Measurements from ENCODE around the gene OR7G3.

The OR7G3 gene

DNA sequence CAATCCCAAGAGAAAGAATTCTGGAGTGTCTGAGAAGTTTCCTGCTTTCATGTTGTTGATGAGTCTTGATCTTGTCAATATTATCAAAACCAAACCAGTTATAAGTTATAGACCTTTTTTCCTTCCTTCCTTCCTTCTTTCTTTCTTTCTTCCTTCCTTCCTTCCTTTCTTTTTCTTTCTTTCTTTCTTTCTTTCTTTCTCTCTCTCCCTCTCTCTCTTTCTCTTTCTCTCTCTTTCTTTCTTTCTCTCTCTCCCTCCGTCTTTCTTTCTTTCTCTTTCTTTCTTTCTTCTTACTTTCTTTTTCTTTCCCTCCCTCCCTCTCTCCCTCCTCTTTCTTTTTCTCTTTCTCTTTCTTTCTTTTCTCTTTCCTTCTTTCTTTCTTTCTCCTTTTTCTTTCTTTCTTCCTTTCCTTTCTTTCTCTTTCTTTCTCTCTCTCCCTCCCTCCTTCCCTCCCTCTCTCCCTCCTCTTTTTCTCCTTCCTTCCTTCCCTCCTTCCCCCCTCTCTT lies at the start of gene OR7G3:
Gene OR7G3 (minus strand): TSS at position 51 of the 506 bp plus-strand sequence. CDS start 0 bp downstream, at position 51.
- DNase-seq: no peak

- no peak for DNase-seq
Observed at GRCh38 chr19:9175326-9175725, 48.6 kb upstream of the OR7G3 start.

- DNase-seq: no peak
Observed at GRCh38 chr19:9171393-9171991, 44.7 kb upstream of the OR7G3 start.

- no peak for DNase-seq
Observed at GRCh38 chr19:9166846-9167245, 40.1 kb upstream of the OR7G3 start.

- no peak for DNase-seq
Observed at GRCh38 chr19:9165261-9165660, 38.5 kb upstream of the OR7G3 start.

DNA sequence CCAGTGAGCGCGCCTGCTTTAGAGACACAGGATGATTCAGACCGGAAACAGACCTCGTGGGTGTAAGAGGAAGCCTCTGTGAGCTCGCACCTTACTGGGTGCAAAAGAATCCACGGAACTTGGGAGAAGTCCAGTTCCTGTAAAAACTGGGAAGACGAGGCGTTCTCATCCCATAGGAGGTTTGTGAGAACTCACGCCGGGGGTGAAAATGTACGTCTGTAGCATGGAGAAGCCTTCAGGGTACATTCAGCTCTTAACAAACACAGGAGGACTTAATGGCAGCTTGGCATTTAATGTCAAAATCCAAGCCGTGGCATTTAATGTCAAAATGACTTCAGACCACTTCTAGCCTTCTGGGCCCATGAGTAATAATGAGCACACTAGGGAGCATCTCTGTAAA lies 34.7 kb upstream of the OR7G3 start:
- no peak for DNase-seq

DNA sequence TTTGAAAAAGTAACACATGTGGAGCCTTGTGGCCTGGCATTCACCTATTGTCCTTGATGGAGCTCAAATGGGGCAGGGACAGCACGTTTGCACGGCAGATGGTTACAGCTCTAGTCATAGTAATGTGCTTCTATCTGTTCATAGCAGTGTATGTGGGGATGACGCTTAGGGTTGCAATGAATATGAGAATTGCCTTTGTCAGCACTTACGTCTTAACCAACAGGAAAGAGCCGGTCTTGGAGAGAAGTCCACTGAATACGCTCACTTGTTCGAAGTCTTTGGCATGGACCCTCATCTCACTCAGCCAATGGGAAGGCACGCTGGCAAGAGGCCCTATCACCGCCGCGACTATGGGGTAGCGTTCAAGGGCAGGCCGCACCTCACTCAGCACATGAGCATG lies 33.1 kb upstream of the OR7G3 start:
- no peak for DNase-seq

DNA sequence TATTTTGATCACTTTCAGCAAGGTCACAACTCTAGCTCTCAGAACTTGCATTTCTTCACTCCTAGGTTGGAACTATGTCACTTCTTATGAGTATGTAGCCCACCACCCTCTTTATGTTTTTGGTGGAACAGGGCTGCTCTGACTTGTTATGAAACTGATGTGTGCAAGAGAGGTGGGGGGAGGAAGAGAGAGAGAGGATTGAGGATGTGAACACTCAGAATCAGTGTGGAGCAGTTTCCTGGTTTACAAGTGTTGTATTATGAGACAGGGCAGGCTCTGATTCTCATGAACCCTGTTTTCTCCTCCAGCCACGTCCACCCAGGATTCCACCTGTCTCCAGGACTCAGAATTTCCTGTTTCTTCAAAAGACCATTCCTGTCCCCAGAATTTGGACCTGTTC lies 29.6 kb upstream of the OR7G3 start:
- no peak for DNase-seq

DNA sequence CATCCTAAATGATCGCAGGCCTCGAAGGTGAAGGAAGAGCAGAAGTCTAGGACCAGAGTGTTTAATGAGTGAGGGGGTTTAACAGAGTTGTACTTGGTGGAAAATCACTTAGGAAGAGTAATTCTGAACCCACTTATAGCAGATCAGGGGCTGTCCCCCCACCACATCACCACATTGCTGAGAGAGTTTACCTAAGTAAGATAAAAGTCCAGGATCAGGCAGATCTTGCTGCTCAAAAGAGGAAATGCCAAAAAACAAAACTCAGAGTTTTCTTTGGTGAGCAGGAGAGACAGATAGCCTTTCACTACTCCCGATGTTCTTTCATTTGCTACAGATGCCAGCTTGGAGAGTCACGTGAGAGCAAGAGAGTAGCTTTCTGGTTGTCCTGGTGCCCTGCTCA lies 28.8 kb upstream of the OR7G3 start:
- DNase-seq: no peak

GRCh38 chr19:9151367-9151766 lies 24.6 kb upstream of the OR7G3 start:
- no peak for DNase-seq

DNA sequence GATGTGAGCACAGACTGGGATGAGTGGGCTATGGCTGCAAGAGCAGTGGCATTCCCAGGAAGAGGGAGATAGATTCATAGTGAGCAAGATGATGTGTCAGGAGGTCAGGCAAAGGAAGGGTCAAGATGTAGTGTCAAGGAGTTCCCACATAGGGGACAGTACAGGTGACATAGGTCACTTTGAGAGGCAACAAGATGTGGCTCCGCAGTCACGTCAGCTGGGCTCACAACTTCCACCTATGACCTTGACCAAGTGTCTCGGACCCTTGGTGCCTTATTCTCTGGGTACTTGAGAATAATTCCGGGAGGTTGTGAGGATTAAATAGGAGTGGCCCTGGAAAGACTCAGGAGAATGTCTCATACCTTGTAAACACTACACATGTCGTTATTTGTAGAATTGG lies 23.9 kb upstream of the OR7G3 start:
- DNase-seq: no peak

- DNase-seq: no peak
Observed at GRCh38 chr19:9149997-9150396, 23.2 kb upstream of the OR7G3 start.

GRCh38 chr19:9148697-9149096 lies 21.9 kb upstream of the OR7G3 start:
- DNase-seq: no peak

- no peak for DNase-seq
Observed at GRCh38 chr19:9146882-9147281, 20.1 kb upstream of the OR7G3 start.

GRCh38 chr19:9144920-9145319 lies 18.2 kb upstream of the OR7G3 start:
- DNase-seq: no peak

DNA sequence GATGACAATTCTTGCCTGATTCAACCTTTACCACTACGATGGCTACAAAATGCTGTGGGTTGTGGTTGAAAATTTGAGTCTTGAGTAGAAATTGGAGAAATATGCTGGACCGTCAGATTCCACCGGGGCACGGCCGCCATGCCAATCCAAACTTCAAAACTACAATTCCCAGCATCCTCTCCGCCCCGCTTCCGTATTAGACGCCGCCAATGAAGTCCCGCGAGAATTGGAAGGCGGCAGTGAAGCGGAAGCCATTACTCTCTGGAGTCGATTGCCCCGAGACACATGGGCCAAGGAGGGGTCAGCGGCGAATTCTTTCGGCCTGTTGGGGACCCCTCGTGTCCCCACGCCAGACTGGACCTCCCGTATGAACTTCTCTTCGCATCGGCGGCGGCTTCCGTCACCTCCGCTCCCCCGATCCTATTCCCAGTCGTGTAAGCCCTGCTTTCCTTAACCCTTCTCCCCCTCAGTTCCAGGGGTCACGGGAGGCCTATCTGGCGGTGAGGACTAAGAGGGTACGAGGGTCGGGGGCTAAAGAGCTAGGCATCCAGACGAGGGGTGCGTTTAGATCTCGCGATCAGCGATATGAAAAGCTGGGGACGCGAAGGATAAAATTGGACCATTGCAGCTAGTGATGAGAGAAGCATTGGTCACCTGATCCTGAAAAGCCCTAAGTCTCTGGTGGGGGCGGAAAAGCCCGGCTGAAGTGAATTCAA lies 13.6 kb upstream of the OR7G3 start, which contains the start of gene ZNF317:
Gene ZNF317 (plus strand): TSS at position 239 of the 716 bp plus-strand sequence. CDS start 15,620 bp downstream, outside the sequence.
- peak; percentile 91 for DNase-seq

DNA sequence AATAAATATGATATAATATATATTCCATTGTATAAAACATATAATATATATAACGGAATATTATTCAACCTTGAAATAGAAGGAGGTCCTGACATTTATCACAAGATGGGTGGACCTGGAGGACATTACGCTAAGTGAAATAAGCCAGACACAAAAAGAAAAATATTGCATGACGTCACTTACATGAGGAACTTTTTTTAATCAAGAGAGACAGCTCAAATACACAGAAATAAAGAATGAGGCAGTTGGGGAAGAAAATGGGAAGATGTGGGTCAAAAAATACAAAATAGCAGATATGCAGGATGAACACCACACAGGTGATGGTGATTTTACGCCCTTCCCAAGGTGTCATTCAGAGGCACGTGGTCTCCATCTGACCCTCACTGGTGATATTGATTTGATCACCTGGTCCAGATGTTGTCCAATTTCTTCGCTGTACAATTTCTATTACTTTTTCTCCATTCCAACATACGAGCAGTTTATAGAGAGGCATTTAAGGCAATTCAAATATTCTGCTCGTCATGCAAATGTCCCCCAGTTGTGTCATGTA lies 12.9 kb upstream of the OR7G3 start:
- DNase-seq: no peak

GRCh38 chr19:9132422-9132821 lies 5.7 kb upstream of the OR7G3 start:
- no peak for DNase-seq

DNA sequence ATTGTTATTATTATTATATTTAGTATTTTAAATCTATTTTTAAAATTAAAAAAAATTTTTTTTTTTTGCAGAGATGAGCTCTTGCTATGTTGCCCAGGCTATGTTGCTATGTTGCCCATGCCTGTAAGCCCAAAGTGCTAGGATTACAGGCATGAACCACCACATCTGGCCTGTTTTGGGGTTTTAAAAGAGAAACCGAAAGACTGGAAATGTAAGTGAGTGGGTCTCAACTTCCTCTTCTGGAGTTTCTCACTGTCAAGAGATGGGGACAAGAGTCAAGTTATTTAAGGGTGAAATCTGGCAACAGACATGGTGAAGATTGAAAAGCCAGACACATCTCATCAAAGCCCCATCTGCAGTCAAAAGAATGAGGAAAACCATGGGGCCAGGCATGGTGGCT lies 4.2 kb upstream of the OR7G3 start:
- DNase-seq: no peak

DNA sequence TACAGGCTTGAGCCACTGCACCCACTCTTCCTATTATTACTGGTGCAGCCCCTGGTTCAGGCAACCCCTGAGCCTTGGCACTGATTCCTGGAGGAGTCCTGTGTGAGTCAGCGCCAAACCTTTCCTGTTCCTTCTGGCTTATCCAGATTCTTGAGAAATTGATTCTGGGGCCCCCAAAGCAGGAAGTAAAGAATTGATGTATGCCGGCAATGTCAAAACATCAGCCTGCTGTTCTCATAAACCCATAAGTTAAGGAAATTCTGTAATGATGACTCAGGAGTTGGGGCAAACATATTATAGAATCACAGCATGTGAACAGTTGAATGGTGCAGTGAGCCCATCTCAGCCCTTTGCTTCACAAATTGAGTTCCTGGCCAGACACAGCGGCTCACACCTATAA lies 1.4 kb upstream of the OR7G3 start:
- no peak for DNase-seq

DNA sequence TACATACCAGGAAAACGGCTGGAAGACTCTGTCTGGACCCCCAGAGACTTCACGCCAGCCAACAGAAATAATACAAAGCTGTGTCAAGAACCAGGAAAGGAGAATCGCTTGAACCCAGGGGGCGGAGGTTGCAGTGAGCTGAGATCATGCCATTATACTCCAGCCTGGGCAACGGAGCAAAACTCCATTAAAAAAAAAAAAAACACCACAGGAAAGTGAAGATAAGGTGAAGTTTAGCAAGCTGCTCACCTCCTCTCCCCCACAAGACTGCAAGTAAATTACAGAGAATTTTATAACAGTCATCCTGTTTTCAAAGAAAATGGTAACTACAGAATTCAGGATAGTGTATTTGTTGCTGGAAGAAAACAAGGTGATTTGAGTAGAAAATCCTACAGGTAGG lies 10.2 kb downstream of the OR7G3 start:
- no peak for DNase-seq

- DNase-seq: no peak
Observed at GRCh38 chr19:9115307-9115813, 11.4 kb downstream of the OR7G3 start, which contains the start of gene OR7G1. TSS of gene OR7G1 (minus strand) at chr19:9115763. CDS start at chr19:9115763, 0 bp downstream.

GRCh38 chr19:9109959-9110358 lies 16.8 kb downstream of the OR7G3 start:
- DNase-seq: no peak

GRCh38 chr19:9107375-9107774 lies 19.4 kb downstream of the OR7G3 start, which contains the start of gene OR7G2:
TSS of gene OR7G2 (minus strand) at chr19:9107475. CDS start at chr19:9103243, 4,232 bp downstream.
- no peak for DNase-seq

All from stimulated activated CD8-positive, alpha-beta memory T cell treated with anti-CD3 and anti-CD28 coated beads, Interleukin-4, amount 100 ng/mL, for 48 hours (primary cell).